ENCODE measurements around the gene FBXO48. TPM values are rescaled to one million over a fixed set of nuclear protein-coding genes. Genes with fewer than 3 reads are reported as not detected.

Gene FBXO48
- total and polyA plus RNA-seq, 10 of the 15 experiments (the other 5 are each of a cell fraction or from before 2014, with no cell fraction given), result 0.56 to 2.3 (median 1.2) TPM

GRCh38 chr2:68423966-68424650 is 43.0 kb downstream of the FBXO48 start (continued):
- TF ChIP-seq, protein P1, sequence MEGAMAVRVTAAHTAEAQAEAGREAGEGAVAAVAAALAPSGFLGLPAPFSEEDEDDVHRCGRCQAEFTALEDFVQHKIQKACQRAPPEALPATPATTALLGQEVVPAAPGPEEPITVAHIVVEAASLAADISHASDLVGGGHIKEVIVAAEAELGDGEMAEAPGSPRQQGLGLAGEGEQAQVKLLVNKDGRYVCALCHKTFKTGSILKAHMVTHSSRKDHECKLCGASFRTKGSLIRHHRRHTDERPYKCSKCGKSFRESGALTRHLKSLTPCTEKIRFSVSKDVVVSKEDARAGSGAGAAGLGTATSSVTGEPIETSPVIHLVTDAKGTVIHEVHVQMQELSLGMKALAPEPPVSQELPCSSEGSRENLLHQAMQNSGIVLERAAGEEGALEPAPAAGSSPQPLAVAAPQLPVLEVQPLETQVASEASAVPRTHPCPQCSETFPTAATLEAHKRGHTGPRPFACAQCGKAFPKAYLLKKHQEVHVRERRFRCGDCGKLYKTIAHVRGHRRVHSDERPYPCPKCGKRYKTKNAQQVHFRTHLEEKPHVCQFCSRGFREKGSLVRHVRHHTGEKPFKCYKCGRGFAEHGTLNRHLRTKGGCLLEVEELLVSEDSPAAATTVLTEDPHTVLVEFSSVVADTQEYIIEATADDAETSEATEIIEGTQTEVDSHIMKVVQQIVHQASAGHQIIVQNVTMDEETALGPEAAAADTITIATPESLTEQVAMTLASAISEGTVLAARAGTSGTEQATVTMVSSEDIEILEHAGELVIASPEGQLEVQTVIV (IDR thresholded peaks at IDR 0.05; ENCODE audit: borderline replicate concordance, partially characterized antibody), result no peak
- TF ChIP-seq, protein P2, sequence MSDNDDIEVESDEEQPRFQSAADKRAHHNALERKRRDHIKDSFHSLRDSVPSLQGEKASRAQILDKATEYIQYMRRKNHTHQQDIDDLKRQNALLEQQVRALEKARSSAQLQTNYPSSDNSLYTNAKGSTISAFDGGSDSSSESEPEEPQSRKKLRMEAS (IDR thresholded peaks at IDR 0.05; ENCODE audit: low read depth, low read length), result no peak
- TF ChIP-seq NKRF (conservative IDR thresholded peaks at IDR 0.05), result peak; percentile 25; the same call in 1 of the 2 replicates
- TF ChIP-seq ATF2 (IDR thresholded peaks at IDR 0.05; ENCODE audit: low read length), result peak; percentile 94
- TF ChIP-seq PAX8 (IDR thresholded peaks at IDR 0.05), result no peak
- no peak for TF ChIP-seq MTA3 (IDR thresholded peaks at IDR 0.05; ENCODE audit: borderline replicate concordance, low read length)
- no peak for TF ChIP-seq CHD1 (IDR thresholded peaks at IDR 0.05; ENCODE audit: low read depth, low read length)
- no peak for TF ChIP-seq USF1 (IDR thresholded peaks at IDR 0.05; ENCODE audit: borderline replicate concordance, extremely low read length, insufficient read depth, low read depth, low read length)
- TF ChIP-seq KDM1A (IDR thresholded peaks at IDR 0.05; ENCODE audit: borderline replicate concordance), result no peak
- TF ChIP-seq RCOR1 (conservative IDR thresholded peaks at IDR 0.05; ENCODE audit: low read depth, low read length), result 0 out of 2 replicates have a peak, but pooled peaks have one; percentile 49
- TF ChIP-seq IKZF1 (conservative IDR thresholded peaks at IDR 0.05), result peak; percentile 97
- peak; percentile 95 for TF ChIP-seq ZNF217 (IDR thresholded peaks at IDR 0.05)
- peak; percentile 66; the same call in 1 of the 2 replicates for TF ChIP-seq CREB1 (IDR thresholded peaks at IDR 0.05; ENCODE audit: low read depth)
- TF ChIP-seq ZNF592 (IDR thresholded peaks at IDR 0.05), result peak; percentile 52; the same call in 1 of the 2 replicates
- no peak for TF ChIP-seq SUPT20H (IDR thresholded peaks at IDR 0.05; ENCODE audit: borderline replicate concordance, control insufficient read depth, low read depth, low read length)
- TF ChIP-seq CBX5 (IDR thresholded peaks at IDR 0.05; ENCODE audit: low read depth), result peak; percentile 50; the same call in 1 of the 2 replicates
- TF ChIP-seq RUNX3 (IDR thresholded peaks at IDR 0.05; ENCODE audit: low read length), result peak; percentile 97
- no peak for TF ChIP-seq STAT3 (IDR thresholded peaks at IDR 0.05; ENCODE audit: low read depth, low read length)
- no peak for TF ChIP-seq SREBF2 (IDR thresholded peaks at IDR 0.05; ENCODE audit: low read length)
